H1 (cell line): Measurements from ENCODE around the gene CEP250. TPM values are rescaled to one million over a fixed set of nuclear protein-coding genes. Genes with fewer than 3 reads are reported as not detected.

Experiments used
- CTCF ChIA-PET: fragments of 300-600 bp; sonication (Branson Sonifier 250); formaldehyde crosslinking; loops from one replicate; lab custom pipeline; 2021; ENCODE audit not compliant: partially characterized antibody; lab: Charles Lee
- POLR2A ChIA-PET: fragments of 300-600 bp; sonication (Branson Sonifier 250); formaldehyde crosslinking; loops from one replicate; lab custom pipeline; 2021; ENCODE audit warnings: inconsistent platforms; ENCODE audit not compliant: partially characterized antibody; lab: Charles Lee
- DNase-seq, 2 experiments: peaks; one replicate each; pipeline versions ENCODE4 v3.0.0 to v3.0.0-alpha.2; 2010 to 2022; ENCODE audit warnings: low spot score in 2 of 2, low read depth in 1 of 2, mixed read lengths in 1 of 2
- FAIRE-seq: peaks from 2 replicates; lab custom pipeline; 2011; peaks lifted over from hg19 to GRCh38; lab: Jason Lieb, UNC
- H2AFZ ChIP-seq: 2 replicates; pipeline ENCODE4 v1.8.1; 2012; ENCODE audit warnings: low read length, inconsistent platforms
- H2AK5ac ChIP-seq: 2 replicates; pipeline ENCODE4 v1.6.1; 2013; ENCODE audit warnings: low read depth, low read length
- H2BK120ac ChIP-seq: replicated peaks from 2 replicates; pipeline ENCODE3; 2013; ENCODE audit warnings: low read depth, low read length, inconsistent platforms
- H2BK12ac ChIP-seq: 2 replicates; pipeline ENCODE4 v1.6.1; 2013; ENCODE audit warnings: low read depth, low read length
- H2BK15ac ChIP-seq: 2 replicates; pipeline ENCODE4 v1.6.1; 2013; ENCODE audit warnings: low read length
- H2BK20ac ChIP-seq: 2 replicates; pipeline ENCODE4 v1.6.1; 2013; ENCODE audit warnings: low read length
- H2BK5ac ChIP-seq: 2 replicates; pipeline ENCODE4 v1.6.1; 2013; ENCODE audit warnings: low read depth, low read length
- H3K14ac ChIP-seq: 2 replicates; pipeline ENCODE4 v1.6.1; 2013; ENCODE audit warnings: inconsistent platforms; ENCODE audit not compliant: insufficient read length
- H3K18ac ChIP-seq: 2 replicates; pipeline ENCODE4 v1.6.1; 2013; ENCODE audit warnings: low read length; ENCODE audit errors: extremely low read depth
- H3K23ac ChIP-seq: 2 replicates; pipeline ENCODE4 v1.6.1; 2013; ENCODE audit warnings: inconsistent platforms; ENCODE audit not compliant: insufficient read length
- H3K23me2 ChIP-seq: 2 replicates; pipeline ENCODE4 v1.6.1; 2013; ENCODE audit warnings: low read depth, low read length
- H3K27ac ChIP-seq: 2 replicates; pipeline ENCODE4 v1.6.1; 2011; ENCODE audit warnings: low read depth, low read length, inconsistent platforms
- H3K27me3 ChIP-seq, 4 experiments: replicated peaks in 1 of 4; 1 replicate in 1 of 4; 2 replicates in 3 of 4; pipeline versions ENCODE4 v1.6.1 to v1.8.1; 2011 to 2013; ENCODE audit warnings: low read length in 3 of 4, mild to moderate bottlenecking in 3 of 4, inconsistent platforms in 2 of 4, mixed read lengths in 2 of 4, moderate library complexity in 1 of 4; ENCODE audit not compliant: control insufficient read depth in 3 of 4, insufficient read depth in 3 of 4; ENCODE audit errors: extremely low read depth in 1 of 4
- H3K36me3 ChIP-seq, 4 experiments: 2 replicates each; pipeline versions ENCODE4 v1.6.1 to v1.8.1; 2011 to 2013; ENCODE audit warnings: mild to moderate bottlenecking in 4 of 4, low read length in 3 of 4, moderate library complexity in 2 of 4, control low read depth in 1 of 4, inconsistent platforms in 1 of 4; ENCODE audit not compliant: insufficient read depth in 4 of 4, control insufficient read depth in 2 of 4
- H3K4ac ChIP-seq: replicated peaks from 2 replicates; pipeline ENCODE3; 2013; ENCODE audit warnings: low read length, low read depth, mixed read lengths, inconsistent platforms; ENCODE audit not compliant: insufficient read length
- H3K4me1 ChIP-seq, 4 experiments: replicated peaks in 1 of 4; 1 replicate in 1 of 4; 2 replicates in 3 of 4; pipeline versions ENCODE4 v1.6.1 to v1.8.1; 2011 to 2013; ENCODE audit warnings: low read length in 3 of 4, inconsistent platforms in 2 of 4, mixed read lengths in 1 of 4; ENCODE audit not compliant: insufficient read depth in 4 of 4, control insufficient read depth in 3 of 4
- H3K4me2 ChIP-seq, 2 experiments: 2 replicates each; pipeline versions ENCODE4 v1.6.1 to v1.8.1; 2011 to 2013; ENCODE audit warnings: low read depth in 2 of 2, low read length in 2 of 2, control low read depth in 1 of 2, inconsistent platforms in 1 of 2, mild to moderate bottlenecking in 1 of 2; ENCODE audit not compliant: insufficient read depth in 1 of 2
- H3K4me3 ChIP-seq, 4 experiments: fragments of 200-600, 300-600 bp in 1 of 4; sonication (generic), shearing (Covaris generic), sonication (Bioruptor Twin) in 1 of 4; 2 replicates each; pipeline versions ENCODE4 v1.5.1 to v1.8.1; 2011 to 2016; ENCODE audit warnings: low read length in 4 of 4, low read depth in 3 of 4, control low read depth in 2 of 4, inconsistent platforms in 2 of 4, mild to moderate bottlenecking in 2 of 4, mixed read lengths in 1 of 4, moderate library complexity in 1 of 4; ENCODE audit not compliant: insufficient read depth in 2 of 4; ENCODE audit errors: extremely low read depth in 1 of 4
- H3K56ac ChIP-seq: replicated peaks from 2 replicates; pipeline ENCODE3; 2013; ENCODE audit warnings: low read depth, mild to moderate bottlenecking, mixed read lengths, low read length, inconsistent platforms; ENCODE audit not compliant: insufficient read length
- H3K79me1 ChIP-seq: 2 replicates; pipeline ENCODE4 v1.6.1; 2013; ENCODE audit warnings: low read depth, low read length, control low read depth
- H3K79me2 ChIP-seq, 2 experiments: 2 replicates each; pipeline versions ENCODE4 v1.6.1 to v1.8.1; 2012 to 2013; ENCODE audit warnings: low read length in 2 of 2, mild to moderate bottlenecking in 2 of 2, inconsistent platforms in 1 of 2; ENCODE audit not compliant: insufficient read depth in 2 of 2, control insufficient read depth in 1 of 2
- H3K9ac ChIP-seq, 4 experiments: replicated peaks in 1 of 4; 1 replicate in 1 of 4; 2 replicates in 3 of 4; pipeline versions ENCODE4 v1.6.1 to v1.8.1; 2011 to 2013; ENCODE audit warnings: low read depth in 3 of 4, low read length in 3 of 4, control low read depth in 2 of 4, mild to moderate bottlenecking in 2 of 4, moderate library complexity in 2 of 4, inconsistent platforms in 1 of 4; ENCODE audit errors: extremely low read depth in 1 of 4
- H3K9me3 ChIP-seq, 2 experiments: 2 replicates each; pipeline versions ENCODE4 v1.6.1 to v1.8.1; 2012 to 2013; ENCODE audit warnings: mild to moderate bottlenecking in 2 of 2, moderate library complexity in 2 of 2, control low read depth in 1 of 2, inconsistent platforms in 1 of 2, low read depth in 1 of 2, low read length in 1 of 2, mixed read lengths in 1 of 2; ENCODE audit not compliant: insufficient read depth in 2 of 2
- H4K20me1 ChIP-seq, 2 experiments: replicated peaks in 1 of 2; 2 replicates each; pipeline versions ENCODE3 to v1.8.1; 2011 to 2013; ENCODE audit warnings: inconsistent platforms in 2 of 2, low read length in 2 of 2, mild to moderate bottlenecking in 1 of 2; ENCODE audit not compliant: insufficient read depth in 2 of 2, control insufficient read depth in 1 of 2
- H4K5ac ChIP-seq: 2 replicates; pipeline ENCODE4 v1.6.1; 2013; ENCODE audit warnings: low read length, low read depth, mixed read lengths, inconsistent platforms; ENCODE audit not compliant: insufficient read length
- H4K8ac ChIP-seq: 2 replicates; pipeline ENCODE4 v1.8.0; 2013; ENCODE audit warnings: mild to moderate bottlenecking, moderate library complexity, low read length, inconsistent platforms; ENCODE audit not compliant: insufficient read depth; ENCODE audit errors: extremely low read depth
- H4K91ac ChIP-seq: replicated peaks from 2 replicates; pipeline ENCODE3; 2013; ENCODE audit warnings: low read length, mixed read lengths, inconsistent platforms; ENCODE audit not compliant: insufficient read length
- CTBP2 ChIP-seq: IDR thresholded peaks from 2 replicates; pipeline ENCODE4 v1.7.0; 2011; ENCODE audit warnings: borderline replicate concordance, mild to moderate bottlenecking, moderate library complexity, mixed read lengths, low read length; ENCODE audit not compliant: insufficient read depth, insufficient read length
- EP300 ChIP-seq, 2 experiments: IDR thresholded peaks; 1 replicate in 1 of 2; 2 replicates in 1 of 2; pipeline ENCODE4 v1.6.1; 2011 to 2012; ENCODE audit warnings: low read depth in 2 of 2, low read length in 2 of 2, mild to moderate bottlenecking in 2 of 2, borderline replicate concordance in 1 of 2, inconsistent platforms in 1 of 2, moderate library complexity in 1 of 2
- HDAC6 ChIP-seq: IDR thresholded peaks from one replicate; pipeline ENCODE4 v1.7.1; 2012; ENCODE audit warnings: low read depth, mild to moderate bottlenecking, inconsistent platforms, low read length, moderate library complexity
- KDM4A ChIP-seq: IDR thresholded peaks from one replicate; pipeline ENCODE4 v1.7.1; 2012; ENCODE audit warnings: low read depth, mild to moderate bottlenecking, moderate library complexity, low read length, inconsistent platforms; ENCODE audit not compliant: severe bottlenecking
- NANOG ChIP-seq: IDR thresholded peaks from 2 replicates; pipeline ENCODE4 v1.6.1; 2011; ENCODE audit warnings: low read length, low read depth, mild to moderate bottlenecking, inconsistent platforms; ENCODE audit not compliant: insufficient read depth, poor library complexity, severe bottlenecking
- NRF1 ChIP-seq: IDR thresholded peaks from 2 replicates; pipeline ENCODE4 v1.6.1; 2011; ENCODE audit warnings: mild to moderate bottlenecking, low read depth, low read length, improper control_type of control experiment
- RBBP5 ChIP-seq: IDR thresholded peaks from 2 replicates; pipeline ENCODE4 v1.7.1; 2012; ENCODE audit warnings: low read depth, mild to moderate bottlenecking, inconsistent platforms, low read length, moderate library complexity, borderline replicate concordance
- RFX5 ChIP-seq: IDR thresholded peaks from 2 replicates; pipeline ENCODE4 v1.6.1; 2011; ENCODE audit warnings: low read depth, low read length, improper control_type of control experiment, borderline replicate concordance
- SP2 ChIP-seq: IDR thresholded peaks from 2 replicates; pipeline ENCODE4 v1.6.1; 2012; ENCODE audit warnings: mild to moderate bottlenecking, low read length, inconsistent platforms
- WGBS, 2 experiments: shearing (Covaris generic) in 1 of 2; methylation state at CpG; one replicate each; pipeline versions ENCODE4 v1.1.6 to v1.1.7; 2013 to 2015; ENCODE audit warnings: low lambda C conversion rate in 2 of 2, mixed read lengths in 2 of 2, inconsistent platforms in 1 of 2, low coverage in 1 of 2, missing lambda C conversion rate in 1 of 2; ENCODE audit not compliant: insufficient replicate concordance in 2 of 2, insufficient coverage in 1 of 2, insufficient read length in 1 of 2; ENCODE audit errors: extremely low coverage in 1 of 2, missing lambda C conversion rate in 1 of 2; 5-methylcytosine and 5-hydroxymethylcytosine counted together
- polyA plus RNA-seq, 7 experiments: library from polyadenylated mRNA; depleted of rRNA in 3 of 7; stranded (reverse) in 5 of 7; unstranded in 2 of 7; fragments of >200 nt in 5 of 7; fragments of 200-250 nt in 2 of 7; gene quantifications; 1 replicate in 5 of 7; 2 replicates in 1 of 7; 4 replicates in 1 of 7; pipeline versions ENCODE4 v1.2.1 to v1.2.3, GENCODE V29; 2011 to 2013; ENCODE audit warnings: missing spikeins in 2 of 7, mixed read lengths in 2 of 7
- total RNA-seq: library from RNA; stranded (reverse); fragmentation: NEBNext Ultra II Directional; extraction: Animal tissue kit (Norgen Biotek cat#: 25700); gene quantifications from 2 replicates; pipeline ENCODE4 v1.2.1, GENCODE V29; 2021
- TF ChIP-seq, protein P1 (sequence below): IDR thresholded peaks from 2 replicates; pipeline ENCODE4 v1.6.1; 2012; ENCODE audit warnings: low read length, inconsistent platforms

CEP250 gene
- total and polyA plus RNA-seq, 2 of the 8 experiments (the other 6 are each of a cell fraction or from before 2014, with no cell fraction given), result 2.6 to 33.7 TPM

GRCh38 chr20:35508493-35509218 is 53.3 kb downstream of the CEP250 start:
- WGBS, 2 experiments, result 89% methylated on average over 10 of the region's 10 CpGs; no CpG with 5 or more reads in 1 of the 2 experiments
- no peaks in the 10 kb centered on the region for H3K27me3 ChIP-seq
- H3K56ac ChIP-seq, result no peak overlapping the region
- H3K79me2 ChIP-seq, result no peaks in the 10 kb centered on the region
- no peak overlapping the region for H3K14ac ChIP-seq
- POLR2A ChIA-PET, result interaction anchor here (1.1 to 2.0 kb wide), 3 partner anchors 53 to 234 kb away, joined by 3 to 8 read pairs (median 3); partner anchors contain the start of genes CEP250, CPNE1 and RBM12
- H3K9ac ChIP-seq, result no peak overlapping the region
- no peak overlapping the region for H3K4ac ChIP-seq
- H2BK120ac ChIP-seq, result no peak overlapping the region
- H4K8ac ChIP-seq, result no peak overlapping the region
- no peaks in the 10 kb centered on the region for H3K9me3 ChIP-seq
- H2AFZ ChIP-seq, result no peak overlapping the region
- H3K23ac ChIP-seq, result no peak overlapping the region
- H3K4me3 ChIP-seq, result no peak overlapping the region
- H2BK20ac ChIP-seq, result no peak overlapping the region
- no peak overlapping the region for H3K18ac ChIP-seq
- no peaks in the 10 kb centered on the region for H4K20me1 ChIP-seq
- H3K4me2 ChIP-seq, result no peak overlapping the region
- H3K23me2 ChIP-seq, result no peaks in the 10 kb centered on the region; the same call in 1 of the 2 replicates
- no peaks in the 10 kb centered on the region for H3K4me1 ChIP-seq
- CTCF ChIA-PET, result interaction anchor here (1.0 to 4.8 kb wide), 3 partner anchors 9 to 30 kb away, joined by 3 to 25 read pairs (median 9); no protein-coding TSS in a partner anchor
- H2BK5ac ChIP-seq, result no peak overlapping the region
- H3K27ac ChIP-seq, result no peak overlapping the region
- H3K36me3 ChIP-seq, result peaks cover 17 to 41% (median 29%) of the 10 kb centered on the region in 4 experiments
- H2BK12ac ChIP-seq, result no peak overlapping the region
- no peaks in the 10 kb centered on the region for H3K79me1 ChIP-seq
- no peak for FAIRE-seq
- H2BK15ac ChIP-seq, result no peak overlapping the region
- H4K5ac ChIP-seq, result no peak overlapping the region
- no peak overlapping the region for H4K91ac ChIP-seq
- DNase-seq, result no peak
- H2AK5ac ChIP-seq, result no peak overlapping the region
- TF ChIP-seq, protein P1, sequence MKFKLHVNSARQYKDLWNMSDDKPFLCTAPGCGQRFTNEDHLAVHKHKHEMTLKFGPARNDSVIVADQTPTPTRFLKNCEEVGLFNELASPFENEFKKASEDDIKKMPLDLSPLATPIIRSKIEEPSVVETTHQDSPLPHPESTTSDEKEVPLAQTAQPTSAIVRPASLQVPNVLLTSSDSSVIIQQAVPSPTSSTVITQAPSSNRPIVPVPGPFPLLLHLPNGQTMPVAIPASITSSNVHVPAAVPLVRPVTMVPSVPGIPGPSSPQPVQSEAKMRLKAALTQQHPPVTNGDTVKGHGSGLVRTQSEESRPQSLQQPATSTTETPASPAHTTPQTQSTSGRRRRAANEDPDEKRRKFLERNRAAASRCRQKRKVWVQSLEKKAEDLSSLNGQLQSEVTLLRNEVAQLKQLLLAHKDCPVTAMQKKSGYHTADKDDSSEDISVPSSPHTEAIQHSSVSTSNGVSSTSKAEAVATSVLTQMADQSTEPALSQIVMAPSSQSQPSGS, result no peak
- TF ChIP-seq SP2 (no peak), RFX5 (no peak), NANOG (no peak), HDAC6 (no peak), NRF1 (no peak), CTBP2 (no peak), KDM4A (no peak), RBBP5 (no peak), EP300 (IDR thresholded peaks at IDR 0.05; ENCODE audit: borderline replicate concordance in 1 of 2, low read depth in 2 of 2, low read length in 2 of 2) (no peak)
